GM18499 (cell line): ENCODE results near the gene ZFP14.
"Not testable (repeated sequence)": the region's sequence is repeated elsewhere in the genome, so short reads cannot be mapped to it uniquely, and the experiment has no call there.

ENCODE experiments used
- ATAC-seq: cut with Tn5 transposase; IDR thresholded peaks from one replicate; pipeline ENCODE4 v1.9.1; 2021; ENCODE audit warnings: moderate number of reproducible peaks; ENCODE audit not compliant: insufficient read depth, unreplicated experiment

The ZFP14 gene

GRCh38 chr19:36331353-36332228, 47.4 kb downstream of the ZFP14 start:
- peak; percentile 68 for ATAC-seq

GRCh38 chr19:36330216-36330615, 48.8 kb downstream of the ZFP14 start:
- no peak for ATAC-seq

- ATAC-seq: not testable (repeated sequence)
Measured at GRCh38 chr19:36329534-36329933, 49.5 kb downstream of the ZFP14 start.

- ATAC-seq: not testable (repeated sequence)
Measured at GRCh38 chr19:36326649-36327048, 52.4 kb downstream of the ZFP14 start.

- ATAC-seq: not testable (repeated sequence)
Measured at GRCh38 chr19:36315164-36315563, 63.8 kb downstream of the ZFP14 start.

- not testable (repeated sequence) for ATAC-seq
Measured at GRCh38 chr19:36314053-36314452, 64.9 kb downstream of the ZFP14 start.

- not testable (repeated sequence) for ATAC-seq
Measured at GRCh38 chr19:36311098-36311760, 67.8 kb downstream of the ZFP14 start.

- not testable (repeated sequence) for ATAC-seq
Measured at GRCh38 chr19:36310416-36310990, 68.5 kb downstream of the ZFP14 start.

DNA sequence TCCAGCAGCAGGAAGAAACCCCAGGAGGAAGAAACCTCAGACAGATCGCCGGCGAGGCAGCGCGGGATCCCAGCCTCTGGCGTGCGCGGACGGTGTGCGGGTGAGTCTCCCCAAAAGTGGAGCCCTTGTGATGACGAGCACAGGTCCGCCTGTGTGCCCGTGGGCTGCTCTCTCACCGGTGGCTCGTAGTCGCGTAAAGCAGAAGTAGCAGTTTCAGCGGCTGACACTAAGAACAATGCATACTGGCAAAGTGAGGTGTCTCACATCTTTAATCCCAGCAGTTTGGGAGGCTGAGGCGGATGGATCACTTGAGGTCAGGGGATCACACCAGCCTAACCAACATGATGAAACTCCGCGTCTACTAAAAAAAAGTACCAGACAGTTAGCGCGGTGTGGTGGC, 69.2 kb downstream of the ZFP14 start:
- not testable (repeated sequence) for ATAC-seq

DNA sequence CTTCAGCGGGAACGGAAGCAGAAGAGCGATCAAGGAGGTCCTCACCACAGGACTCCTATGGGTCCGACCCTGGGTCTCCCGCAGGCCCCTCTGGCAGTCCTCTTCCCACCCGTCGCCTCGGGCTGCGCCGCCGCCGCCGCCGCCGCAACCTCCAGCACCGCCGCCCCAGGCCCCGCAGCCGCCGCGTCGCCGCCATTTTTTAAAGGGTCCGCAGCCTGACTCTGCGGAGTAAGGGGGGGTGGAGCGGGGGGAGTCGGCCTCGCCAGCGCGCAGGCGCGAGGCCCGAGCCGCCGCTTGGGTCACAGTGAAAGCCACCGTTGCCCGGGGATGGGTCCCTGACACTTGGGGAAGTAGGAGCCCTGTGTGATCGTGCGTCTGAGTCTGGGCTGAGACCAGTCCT, 69.7 kb downstream of the ZFP14 start:
- ATAC-seq: not testable (repeated sequence)

GRCh38 chr19:36292317-36292716, 86.7 kb downstream of the ZFP14 start:
- ATAC-seq: not testable (repeated sequence)
